Measurements from ENCODE around the gene ST6GALNAC5. TPM values are rescaled to one million over a fixed set of nuclear protein-coding genes. Genes with fewer than 3 reads are reported as not detected.

Gene ST6GALNAC5
- total RNA-seq, 1 donor from 2014 or later = 32.9 TPM

- intact Hi-C loops (cut with DNase I) = loop anchor here (10.0 kb wide), 1 partner anchor 444 kb away; no protein-coding TSS in a partner anchor
- Histone ChIP-seq H3K36me3 (no peaks in the 10 kb centered on the region), H3K27ac (peak overlapping the region; percentile 69 to 77), H3K4me1 (peaks cover 0 to 21% of the 10 kb centered on the region in 2 donors), H3K27me3 (no peaks in the 10 kb centered on the region), H3K9me3 (no peaks in the 10 kb centered on the region), H3K4me3 (peak overlapping the region; percentile 56 to 76)
- DNase-seq (ENCODE audit: low spot score in 2 of 2) = peak in 1 of 2 donors; percentile 69
- TF ChIP-seq CTCF (IDR thresholded peaks at IDR 0.05) = peak in 2 of 3 experiments; percentile 10 to 35
Observed at GRCh38 chr1:76868154-76868882, 1.0 kb downstream of the ST6GALNAC5 start.

GRCh38 chr1:76868916-76869315, 1.6 kb downstream of the ST6GALNAC5 start:
- no peaks in the 10 kb centered on the region for H3K36me3 ChIP-seq
- intact Hi-C loops (cut with DNase I) = loop anchor here (10.0 kb wide), 1 partner anchor 444 kb away; no protein-coding TSS in a partner anchor
- peak in 1 of 2 donors; percentile 63 for DNase-seq (ENCODE audit: low spot score in 2 of 2)
- no peaks in the 10 kb centered on the region for H3K27me3 ChIP-seq
- no peaks in the 10 kb centered on the region for H3K9me3 ChIP-seq
- H3K27ac ChIP-seq = peak overlapping the region in 1 of 2 donors; percentile 77
- peak overlapping the region; percentile 56 to 76 for H3K4me3 ChIP-seq
- H3K4me1 ChIP-seq = peaks cover 0 to 18% of the 10 kb centered on the region in 2 donors
- no peak for TF ChIP-seq CTCF (IDR thresholded peaks at IDR 0.05)

- no peak for TF ChIP-seq CTCF (IDR thresholded peaks at IDR 0.05)
- H3K4me3 ChIP-seq = no peak overlapping the region
- H3K27ac ChIP-seq = no peak overlapping the region
Observed at GRCh38 chr1:76870037-76870436, 2.8 kb downstream of the ST6GALNAC5 start.

GRCh38 chr1:76871355-76871974, 4.2 kb downstream of the ST6GALNAC5 start:
- TF ChIP-seq CTCF (IDR thresholded peaks at IDR 0.05) = no peak
- H3K4me1 ChIP-seq = peaks cover 0 to 3% of the 10 kb centered on the region in 2 donors
- no peaks in the 10 kb centered on the region for H3K36me3 ChIP-seq
- H3K27ac ChIP-seq = no peak overlapping the region
- no peak for DNase-seq (ENCODE audit: low spot score in 2 of 2)
- H3K27me3 ChIP-seq = no peaks in the 10 kb centered on the region
- no peaks in the 10 kb centered on the region for H3K9me3 ChIP-seq
- no peak overlapping the region for H3K4me3 ChIP-seq
- intact Hi-C loops (cut with DNase I) = no loop called here

More at GRCh38 chr1:76870037-76870436, 2.8 kb downstream of the ST6GALNAC5 start:
- no peaks in the 10 kb centered on the region for H3K27me3 ChIP-seq
- H3K36me3 ChIP-seq = no peaks in the 10 kb centered on the region
- DNase-seq (ENCODE audit: low spot score in 2 of 2) = no peak
- intact Hi-C loops (cut with DNase I) = no loop called here
- no peaks in the 10 kb centered on the region for H3K9me3 ChIP-seq
- peaks cover 0 to 7% of the 10 kb centered on the region in 2 donors for H3K4me1 ChIP-seq

- H3K27ac ChIP-seq = no peak overlapping the region
- no peak for TF ChIP-seq CTCF (IDR thresholded peaks at IDR 0.05)
- intact Hi-C loops (cut with DNase I) = no loop called here
Observed at GRCh38 chr1:76872944-76873343, 5.7 kb downstream of the ST6GALNAC5 start.

More at GRCh38 chr1:76872944-76873343, 5.7 kb downstream of the ST6GALNAC5 start:
- Histone ChIP-seq H3K4me1 (peaks cover 0 to 3% of the 10 kb centered on the region in 2 donors), H3K27me3 (no peaks in the 10 kb centered on the region), H3K36me3 (no peaks in the 10 kb centered on the region), H3K4me3 (no peak overlapping the region), H3K9me3 (no peaks in the 10 kb centered on the region)
- no peak for DNase-seq (ENCODE audit: low spot score in 2 of 2)
